Stimulated activated CD8-positive, alpha-beta memory T cell treated with anti-CD3 and anti-CD28 coated beads, Interleukin-7, amount 100 ng/mL, for 48 hours (primary cell): ENCODE results near the gene MRPL21.

Experiments
- DNase-seq, 2 donors: peaks; one replicate each; pipeline ENCODE4 v3.0.0-alpha.2; 2020; ENCODE audit warnings: low read depth in 1 of 2; ENCODE audit errors: extremely low read depth in 1 of 2

The MRPL21 gene

GRCh38 chr11:68843052-68843561 is 60.5 kb downstream of the MRPL21 start:
- DNase-seq: no peak

- DNase-seq: no peak
These were observed 61.1 kb downstream of the MRPL21 start for GRCh38 chr11:68842427-68843051.

- DNase-seq: peak in 1 of 2 donors; percentile 55
These were observed 61.8 kb downstream of the MRPL21 start, which contains the start of gene CPT1A for GRCh38 chr11:68841718-68842426. TSS of gene CPT1A (minus strand) at chr11:68841916. CDS start at chr11:68815474, 26,442 bp downstream.
